Measurements from ENCODE around the gene SLC43A3.
"Not testable (repeated sequence)": the region's sequence is repeated elsewhere in the genome, so short reads cannot be mapped to it uniquely, and the experiment has no call there.

The SLC43A3 gene

GRCh38 chr11:57406337-57406904 is 20.5 kb downstream of the SLC43A3 start:
- Histone ChIP-seq H3K4me3 (ENCODE audit: insufficient read depth, low read depth, low read length) (no peak overlapping the region), H3K36me3 (ENCODE audit: control insufficient read depth, insufficient read depth, low read length) (peaks cover 10% of the 10 kb centered on the region), H3K9me3 (ENCODE audit: control insufficient read depth, low read length) (no peaks in the 10 kb centered on the region), H3K4me1 (ENCODE audit: control insufficient read depth, insufficient read depth, low read length) (no peaks in the 10 kb centered on the region), H3K27ac (ENCODE audit: insufficient read depth, low read depth, low read length, poor library complexity, severe bottlenecking) (no peak overlapping the region), H3K27me3 (ENCODE audit: control insufficient read depth, insufficient read depth, low read length, poor library complexity, severe bottlenecking) (no peaks in the 10 kb centered on the region)
- WGBS, 2 experiments: 88 to 89% methylated on average over 4 of the region's 4 CpGs

- Histone ChIP-seq H3K27me3 (ENCODE audit: control insufficient read depth, insufficient read depth, low read length, poor library complexity, severe bottlenecking) (no peaks in the 10 kb centered on the region), H3K4me1 (ENCODE audit: control insufficient read depth, insufficient read depth, low read length) (no peaks in the 10 kb centered on the region), H3K36me3 (ENCODE audit: control insufficient read depth, insufficient read depth, low read length) (peaks cover 10% of the 10 kb centered on the region), H3K9me3 (ENCODE audit: control insufficient read depth, low read length) (no peaks in the 10 kb centered on the region), H3K27ac (ENCODE audit: insufficient read depth, low read depth, low read length, poor library complexity, severe bottlenecking) (no peak overlapping the region), H3K4me3 (ENCODE audit: insufficient read depth, low read depth, low read length) (no peak overlapping the region)
- WGBS, 2 experiments: 92% methylated on average over 4 of the region's 4 CpGs
Measured at GRCh38 chr11:57405271-57405860, 21.6 kb downstream of the SLC43A3 start.

- Histone ChIP-seq H3K4me1 (ENCODE audit: control insufficient read depth, insufficient read depth, low read length) (no peaks in the 10 kb centered on the region), H3K27ac (ENCODE audit: insufficient read depth, low read depth, low read length, poor library complexity, severe bottlenecking) (no peak overlapping the region), H3K4me3 (ENCODE audit: insufficient read depth, low read depth, low read length) (no peak overlapping the region)
Measured at GRCh38 chr11:57403802-57404147, 23.1 kb downstream of the SLC43A3 start.

GRCh38 chr11:57403003-57403801 is 23.7 kb downstream of the SLC43A3 start:
- not testable (repeated sequence) for H3K27me3 ChIP-seq (ENCODE audit: control insufficient read depth, insufficient read depth, low read length, poor library complexity, severe bottlenecking); H3K27ac ChIP-seq (ENCODE audit: insufficient read depth, low read depth, low read length, poor library complexity, severe bottlenecking); H3K4me3 ChIP-seq (ENCODE audit: insufficient read depth, low read depth, low read length); H3K4me1 ChIP-seq (ENCODE audit: control insufficient read depth, insufficient read depth, low read length); H3K36me3 ChIP-seq (ENCODE audit: control insufficient read depth, insufficient read depth, low read length); H3K9me3 ChIP-seq (ENCODE audit: control insufficient read depth, low read length)
- WGBS, 2 experiments: 80 to 90% methylated on average over 6 of the region's 6 CpGs

More at GRCh38 chr11:57403802-57404147, 23.1 kb downstream of the SLC43A3 start:
- WGBS, 2 experiments: 88 to 93% methylated on average over 2 of the region's 2 CpGs
- Histone ChIP-seq H3K36me3 (ENCODE audit: control insufficient read depth, insufficient read depth, low read length) (peaks cover 8% of the 10 kb centered on the region), H3K9me3 (ENCODE audit: control insufficient read depth, low read length) (no peaks in the 10 kb centered on the region), H3K27me3 (ENCODE audit: control insufficient read depth, insufficient read depth, low read length, poor library complexity, severe bottlenecking) (no peaks in the 10 kb centered on the region)

GRCh38 chr11:57402188-57403002 is 24.5 kb downstream of the SLC43A3 start:
- 70 to 73% methylated on average over 6 of the region's 6 CpGs for WGBS, 2 experiments
- H3K36me3 ChIP-seq (ENCODE audit: control insufficient read depth, insufficient read depth, low read length): peaks cover 6% of the 10 kb centered on the region

GRCh38 chr11:57399972-57400578 is 26.8 kb downstream of the SLC43A3 start:
- no peaks in the 10 kb centered on the region for H3K27me3 ChIP-seq (ENCODE audit: control insufficient read depth, insufficient read depth, low read length, poor library complexity, severe bottlenecking)
- H3K9me3 ChIP-seq (ENCODE audit: control insufficient read depth, low read length): no peaks in the 10 kb centered on the region
- H3K27ac ChIP-seq (ENCODE audit: insufficient read depth, low read depth, low read length, poor library complexity, severe bottlenecking): no peak overlapping the region
- no peaks in the 10 kb centered on the region for H3K4me1 ChIP-seq (ENCODE audit: control insufficient read depth, insufficient read depth, low read length)
- no peaks in the 10 kb centered on the region for H3K36me3 ChIP-seq (ENCODE audit: control insufficient read depth, insufficient read depth, low read length)
- 89 to 94% methylated on average over 4 of the region's 4 CpGs for WGBS, 2 experiments
- H3K4me3 ChIP-seq (ENCODE audit: insufficient read depth, low read depth, low read length): no peak overlapping the region

More at GRCh38 chr11:57402188-57403002, 24.5 kb downstream of the SLC43A3 start:
- no peak overlapping the region for H3K4me3 ChIP-seq (ENCODE audit: insufficient read depth, low read depth, low read length)
- no peaks in the 10 kb centered on the region for H3K4me1 ChIP-seq (ENCODE audit: control insufficient read depth, insufficient read depth, low read length)
- no peaks in the 10 kb centered on the region for H3K9me3 ChIP-seq (ENCODE audit: control insufficient read depth, low read length)
- H3K27ac ChIP-seq (ENCODE audit: insufficient read depth, low read depth, low read length, poor library complexity, severe bottlenecking): no peak overlapping the region
- H3K27me3 ChIP-seq (ENCODE audit: control insufficient read depth, insufficient read depth, low read length, poor library complexity, severe bottlenecking): no peaks in the 10 kb centered on the region

GRCh38 chr11:57399221-57399620 is 27.7 kb downstream of the SLC43A3 start:
- 74 to 81% methylated on average over 4 of the region's 5 CpGs for WGBS, 2 experiments
- H3K9me3 ChIP-seq (ENCODE audit: control insufficient read depth, low read length): no peaks in the 10 kb centered on the region
- no peaks in the 10 kb centered on the region for H3K27me3 ChIP-seq (ENCODE audit: control insufficient read depth, insufficient read depth, low read length, poor library complexity, severe bottlenecking)

GRCh38 chr11:57397394-57397990 is 29.4 kb downstream of the SLC43A3 start:
- H3K36me3 ChIP-seq (ENCODE audit: control insufficient read depth, insufficient read depth, low read length): no peaks in the 10 kb centered on the region
- H3K27ac ChIP-seq (ENCODE audit: insufficient read depth, low read depth, low read length, poor library complexity, severe bottlenecking): no peak overlapping the region
- WGBS, 2 experiments: 87 to 92% methylated on average over 4 of the region's 4 CpGs
- no peaks in the 10 kb centered on the region for H3K4me1 ChIP-seq (ENCODE audit: control insufficient read depth, insufficient read depth, low read length)
- no peaks in the 10 kb centered on the region for H3K27me3 ChIP-seq (ENCODE audit: control insufficient read depth, insufficient read depth, low read length, poor library complexity, severe bottlenecking)
- H3K4me3 ChIP-seq (ENCODE audit: insufficient read depth, low read depth, low read length): no peak overlapping the region
- no peaks in the 10 kb centered on the region for H3K9me3 ChIP-seq (ENCODE audit: control insufficient read depth, low read length)

More at GRCh38 chr11:57399221-57399620, 27.7 kb downstream of the SLC43A3 start:
- no peaks in the 10 kb centered on the region for H3K4me1 ChIP-seq (ENCODE audit: control insufficient read depth, insufficient read depth, low read length)
- H3K4me3 ChIP-seq (ENCODE audit: insufficient read depth, low read depth, low read length): no peak overlapping the region
- no peak overlapping the region for H3K27ac ChIP-seq (ENCODE audit: insufficient read depth, low read depth, low read length, poor library complexity, severe bottlenecking)
- H3K36me3 ChIP-seq (ENCODE audit: control insufficient read depth, insufficient read depth, low read length): no peaks in the 10 kb centered on the region

- Histone ChIP-seq H3K27ac (ENCODE audit: insufficient read depth, low read depth, low read length, poor library complexity, severe bottlenecking) (no peak overlapping the region), H3K4me3 (ENCODE audit: insufficient read depth, low read depth, low read length) (no peak overlapping the region), H3K9me3 (ENCODE audit: control insufficient read depth, low read length) (no peaks in the 10 kb centered on the region), H3K27me3 (ENCODE audit: control insufficient read depth, insufficient read depth, low read length, poor library complexity, severe bottlenecking) (no peaks in the 10 kb centered on the region), H3K36me3 (ENCODE audit: control insufficient read depth, insufficient read depth, low read length) (no peaks in the 10 kb centered on the region), H3K4me1 (ENCODE audit: control insufficient read depth, insufficient read depth, low read length) (no peaks in the 10 kb centered on the region)
- 67 to 85% methylated on average over 2 of the region's 2 CpGs for WGBS, 2 experiments
Measured at GRCh38 chr11:57396744-57397143, 30.2 kb downstream of the SLC43A3 start.
